IPS-11a (cell line): ENCODE results near the gene CDK14.
"Not testable (repeated sequence)": the region's sequence is repeated elsewhere in the genome, so short reads cannot be mapped to it uniquely, and the experiment has no call there.

Experiments used
- H3K4me3 ChIP-seq: one replicate; pipeline ENCODE4 v1.5.1; 2013; ENCODE audit warnings: low read depth, low read length, control low read depth

The CDK14 gene

GRCh38 chr7:90879924-90880323, 283.8 kb downstream of the CDK14 start:
- no peak overlapping the region for H3K4me3 ChIP-seq

GRCh38 chr7:90886416-90886815, 290.3 kb downstream of the CDK14 start:
- H3K4me3 ChIP-seq = no peak overlapping the region

GRCh38 chr7:90889210-90889609, 293.1 kb downstream of the CDK14 start:
- H3K4me3 ChIP-seq = no peak overlapping the region

- H3K4me3 ChIP-seq = no peak overlapping the region
These were observed 293.5 kb downstream of the CDK14 start for GRCh38 chr7:90889644-90890043.

GRCh38 chr7:90891529-90891928, 295.4 kb downstream of the CDK14 start:
- H3K4me3 ChIP-seq = no peak overlapping the region

- H3K4me3 ChIP-seq = no peak overlapping the region
These were observed 296.1 kb downstream of the CDK14 start for GRCh38 chr7:90892213-90892612.

GRCh38 chr7:90894122-90894521, 298.0 kb downstream of the CDK14 start:
- no peak overlapping the region for H3K4me3 ChIP-seq

- H3K4me3 ChIP-seq = no peak overlapping the region
These were observed 300.3 kb downstream of the CDK14 start for GRCh38 chr7:90896458-90896857.

GRCh38 chr7:90897961-90898469, 301.9 kb downstream of the CDK14 start:
- no peak overlapping the region for H3K4me3 ChIP-seq

- H3K4me3 ChIP-seq = no peak overlapping the region
These were observed 304.7 kb downstream of the CDK14 start for GRCh38 chr7:90900628-90901356.

GRCh38 chr7:90903841-90904240, 307.7 kb downstream of the CDK14 start:
- H3K4me3 ChIP-seq = no peak overlapping the region

- H3K4me3 ChIP-seq = no peak overlapping the region
These were observed 314.0 kb downstream of the CDK14 start for GRCh38 chr7:90910136-90910535.

- no peak overlapping the region for H3K4me3 ChIP-seq
These were observed 320.2 kb downstream of the CDK14 start for GRCh38 chr7:90916319-90916718.

- H3K4me3 ChIP-seq = no peak overlapping the region
These were observed 321.4 kb downstream of the CDK14 start for GRCh38 chr7:90917539-90917938.

- H3K4me3 ChIP-seq = no peak overlapping the region
These were observed 322.2 kb downstream of the CDK14 start for GRCh38 chr7:90918303-90918702.

GRCh38 chr7:90919816-90920215, 323.7 kb downstream of the CDK14 start:
- H3K4me3 ChIP-seq = no peak overlapping the region

- H3K4me3 ChIP-seq = no peak overlapping the region
These were observed 324.2 kb downstream of the CDK14 start for GRCh38 chr7:90920336-90920735.

GRCh38 chr7:90923541-90923997, 327.4 kb downstream of the CDK14 start:
- no peak overlapping the region for H3K4me3 ChIP-seq

GRCh38 chr7:90928700-90929424, 332.7 kb downstream of the CDK14 start:
- H3K4me3 ChIP-seq = not testable (repeated sequence)

- no peak overlapping the region for H3K4me3 ChIP-seq
These were observed 336.1 kb downstream of the CDK14 start for GRCh38 chr7:90931986-90932916.

- H3K4me3 ChIP-seq = no peak overlapping the region
These were observed 336.9 kb downstream of the CDK14 start for GRCh38 chr7:90933041-90933440.
